Activated CD4-positive, alpha-beta T cell treated with anti-CD3 and anti-CD28 coated beads, Interleukin-2, amount 50 U/mL, for 48 hours (primary cell): Measurements from ENCODE around the gene TCF7L2.

Source experiments
- DNase-seq, 2 experiments: peaks; one replicate each; pipeline ENCODE4 v3.0.0-alpha.2; 2020

The TCF7L2 gene

GRCh38 chr10:113024930-113025329, 74.9 kb downstream of the TCF7L2 start:
- DNase-seq, result no peak

GRCh38 chr10:113025487-113025886, 75.4 kb downstream of the TCF7L2 start:
- DNase-seq, result no peak

- DNase-seq, result no peak
These were observed 76.6 kb downstream of the TCF7L2 start for GRCh38 chr10:113026679-113027078.

DNA sequence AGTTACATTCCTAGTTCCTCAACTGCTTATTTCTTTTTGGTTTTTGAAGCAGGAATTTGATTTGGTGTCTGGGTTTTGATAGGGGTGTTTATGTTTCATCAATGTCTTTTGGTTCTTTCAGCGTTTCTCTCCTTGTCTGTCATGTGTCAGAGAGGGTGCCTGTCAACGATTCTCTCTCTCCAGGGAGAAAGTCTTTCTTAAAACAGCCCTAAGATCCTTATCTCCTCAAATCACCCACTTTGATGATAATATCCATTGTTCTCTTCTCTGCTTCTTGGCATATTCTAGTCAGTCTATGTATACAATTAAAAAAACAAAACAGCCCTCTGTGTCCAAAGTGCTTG, 77.2 kb downstream of the TCF7L2 start:
- DNase-seq, result no peak

- DNase-seq, result no peak
These were observed 77.8 kb downstream of the TCF7L2 start for GRCh38 chr10:113027574-113028455.

GRCh38 chr10:113028456-113029440, 78.7 kb downstream of the TCF7L2 start:
- no peak for DNase-seq

- no peak for DNase-seq
These were observed 80.4 kb downstream of the TCF7L2 start for GRCh38 chr10:113030453-113030852.

GRCh38 chr10:113031147-113031546, 81.1 kb downstream of the TCF7L2 start:
- no peak for DNase-seq

GRCh38 chr10:113033991-113034390, 83.9 kb downstream of the TCF7L2 start:
- DNase-seq, result no peak

- DNase-seq, result no peak
These were observed 85.8 kb downstream of the TCF7L2 start for GRCh38 chr10:113035732-113036312.

- DNase-seq, result no peak
These were observed 86.6 kb downstream of the TCF7L2 start for GRCh38 chr10:113036619-113037018.

DNA sequence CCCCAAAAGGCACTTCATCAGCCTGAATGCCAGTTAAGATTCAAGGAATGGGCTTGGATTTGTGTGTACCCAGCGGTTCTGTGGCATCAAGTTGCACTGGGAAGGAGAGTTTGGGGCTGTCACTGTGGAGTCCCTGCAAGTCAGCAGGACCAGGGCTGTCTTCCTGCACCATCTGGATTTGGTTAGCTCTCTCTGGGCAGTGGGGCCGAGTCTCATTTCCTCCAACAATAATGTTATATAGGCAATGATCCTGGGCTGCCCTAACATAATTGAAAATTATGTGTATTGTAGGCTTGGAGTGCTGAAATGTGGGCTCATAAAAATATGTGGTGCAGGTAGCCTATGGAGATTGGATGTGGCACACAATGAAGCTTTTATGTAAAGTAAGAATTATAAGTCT, 87.2 kb downstream of the TCF7L2 start:
- DNase-seq, result no peak

GRCh38 chr10:113038183-113038582, 88.1 kb downstream of the TCF7L2 start:
- no peak for DNase-seq

- no peak for DNase-seq
These were observed 88.9 kb downstream of the TCF7L2 start for GRCh38 chr10:113038985-113039384.

DNA sequence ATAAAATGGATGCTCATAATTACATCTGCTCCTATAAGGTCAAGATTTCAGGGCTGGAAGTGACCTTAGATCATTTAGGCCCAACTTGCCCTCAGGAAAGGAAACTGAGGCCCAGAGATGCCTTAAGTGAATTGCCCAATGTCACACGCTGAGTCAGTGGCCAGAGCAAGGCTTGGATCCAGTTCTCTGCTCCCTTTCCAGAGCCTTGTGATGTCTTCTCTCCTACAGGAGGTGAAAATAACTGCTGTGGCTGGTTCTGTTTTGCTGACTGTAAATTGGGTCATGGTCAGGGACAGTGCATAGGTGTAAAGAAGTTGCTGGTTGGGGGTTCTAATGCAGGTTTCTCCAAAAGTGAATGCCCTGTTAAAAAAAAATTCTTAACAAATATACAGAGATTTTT, 91.3 kb downstream of the TCF7L2 start:
- no peak for DNase-seq

DNA sequence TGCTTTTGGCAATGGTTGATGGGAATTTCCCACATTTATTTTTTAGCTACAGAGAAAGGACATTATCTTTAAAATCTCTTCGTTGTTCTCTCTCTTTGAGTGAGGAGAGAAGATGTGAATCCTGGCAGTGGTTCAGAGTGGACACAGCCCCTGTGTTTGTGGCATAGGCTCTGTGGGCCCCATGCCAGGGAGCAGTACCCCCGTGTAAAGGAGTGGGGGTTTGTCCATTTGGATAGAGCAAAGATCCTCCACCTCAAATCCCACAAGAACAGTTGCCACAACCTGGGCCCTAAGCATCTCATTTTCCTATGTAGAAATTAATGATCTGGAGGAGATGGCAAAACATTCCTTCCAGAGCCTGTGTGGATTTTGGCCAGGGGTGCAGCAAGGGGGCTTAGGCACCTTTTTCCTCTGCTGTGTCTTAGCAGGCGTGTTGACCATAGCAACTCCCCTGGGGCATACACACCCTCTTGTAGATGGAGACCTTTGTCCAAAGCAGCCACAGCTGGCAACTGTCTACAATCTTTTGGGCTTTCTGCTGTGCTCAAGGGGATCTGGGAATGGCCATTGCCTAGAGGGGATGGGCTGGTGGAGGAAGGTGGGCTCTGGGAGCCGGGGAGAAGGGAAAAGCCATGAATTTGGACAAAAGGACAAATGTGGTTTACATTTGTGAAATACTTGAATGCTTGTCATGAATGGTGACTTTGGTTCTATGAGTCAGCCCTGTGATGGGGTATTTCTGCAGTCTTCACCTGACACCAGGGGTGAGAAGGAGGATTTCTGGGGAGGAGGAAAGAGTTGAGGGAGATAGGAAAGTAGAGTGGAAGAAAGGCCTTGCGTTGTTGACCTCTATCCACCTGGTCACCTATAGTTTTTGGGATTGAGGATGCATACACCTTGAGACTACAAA, 92.0 kb downstream of the TCF7L2 start:
- DNase-seq, result no peak

DNA sequence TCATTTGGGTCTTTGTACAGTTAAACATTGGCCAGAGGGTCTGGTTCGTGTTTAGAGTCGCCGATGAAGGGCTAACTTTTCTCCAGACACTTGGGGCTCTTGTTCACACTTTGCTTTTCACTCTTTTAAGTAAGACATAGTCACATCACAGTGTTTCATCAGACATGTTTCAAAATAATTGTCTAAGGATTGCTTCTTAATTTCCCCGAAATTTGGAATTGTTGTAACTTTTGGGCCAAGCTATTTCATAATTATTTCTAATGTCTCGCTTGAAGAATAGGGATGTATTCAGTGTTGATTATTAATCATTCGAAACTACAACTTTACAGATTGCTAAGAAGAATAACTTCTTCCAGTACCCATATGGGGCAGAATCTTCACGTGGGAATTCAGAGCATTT, 92.8 kb downstream of the TCF7L2 start:
- DNase-seq, result no peak

GRCh38 chr10:113044016-113044755, 94.1 kb downstream of the TCF7L2 start:
- DNase-seq, result no peak

DNA sequence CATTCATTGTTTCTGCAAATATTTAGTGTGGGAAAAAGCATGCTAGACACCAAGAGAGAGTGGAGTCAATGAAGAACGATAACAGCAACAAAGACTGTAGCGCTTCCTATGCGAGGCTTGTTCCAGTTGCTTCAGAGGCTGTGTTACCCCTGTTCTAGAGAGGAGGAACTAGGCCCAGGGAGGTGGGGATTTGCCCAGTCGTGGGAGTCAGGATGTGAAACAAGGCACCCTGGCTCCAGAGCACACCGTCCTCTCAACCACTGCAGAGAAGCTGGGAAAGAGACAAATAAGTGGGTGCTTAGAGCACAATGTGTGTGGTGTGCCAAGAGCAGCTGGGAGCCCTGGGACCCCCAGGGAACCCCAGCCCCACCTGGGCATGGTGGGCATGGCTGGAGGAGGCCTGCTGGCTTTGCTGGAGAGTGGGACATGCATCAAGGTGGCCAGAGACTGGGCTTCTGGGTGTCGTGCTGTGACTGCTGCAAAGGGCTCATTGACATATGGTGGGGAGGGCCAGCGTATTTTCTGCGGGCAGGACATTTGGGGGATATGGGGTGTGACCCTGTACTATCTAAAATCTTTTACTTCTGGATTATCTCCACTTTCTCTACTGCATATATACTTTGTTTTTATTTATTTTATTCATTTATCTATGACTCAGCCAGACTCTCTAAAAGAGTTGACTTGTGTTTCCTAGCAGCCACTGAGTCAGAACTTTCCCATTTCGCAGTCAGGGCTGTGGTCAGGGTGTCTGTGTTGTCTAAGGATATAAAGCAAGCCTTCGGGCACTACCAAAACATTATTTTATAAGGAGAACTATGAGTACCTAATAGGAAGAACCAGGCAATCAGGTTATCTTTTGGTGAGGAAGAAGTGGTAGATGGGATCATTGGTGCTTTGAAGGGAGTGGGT, 95.4 kb downstream of the TCF7L2 start:
- DNase-seq, result no peak

DNA sequence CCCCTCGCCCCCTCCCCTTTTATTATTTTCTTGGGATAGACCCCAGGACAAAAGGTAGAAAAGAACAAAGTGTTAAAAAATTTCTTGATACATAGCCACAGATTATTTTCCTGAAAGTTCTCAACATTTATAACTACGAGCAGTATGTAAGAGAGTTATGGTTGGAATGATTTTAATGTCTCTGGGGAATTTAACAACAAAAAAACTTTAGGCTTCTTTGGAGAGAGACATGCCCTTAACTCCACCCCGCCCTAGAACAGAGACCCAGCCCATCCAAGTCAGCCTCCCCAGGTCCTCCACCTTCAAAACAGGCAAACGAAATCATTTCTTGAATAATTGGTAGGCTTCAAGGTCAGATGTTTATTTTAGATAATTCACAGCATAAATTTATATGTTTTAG, 97.1 kb downstream of the TCF7L2 start:
- no peak for DNase-seq

DNA sequence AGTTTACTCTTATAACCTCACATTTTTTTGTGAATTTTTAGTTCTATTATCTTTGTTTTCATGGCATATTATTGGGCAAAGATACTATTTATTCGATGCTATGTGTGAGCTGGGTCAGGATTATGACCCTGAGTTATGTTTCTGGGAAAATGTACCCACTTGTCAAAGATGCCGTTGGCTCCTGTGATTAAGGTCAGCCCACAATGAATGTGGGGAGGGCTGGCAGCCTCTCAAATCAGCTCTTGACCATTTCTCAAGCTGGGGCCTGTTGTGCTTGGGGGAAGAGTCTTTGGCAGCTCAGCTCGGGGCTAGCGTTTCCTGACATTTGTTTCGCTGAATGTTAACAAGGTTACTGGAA, 97.5 kb downstream of the TCF7L2 start:
- DNase-seq, result no peak
